Keratinocyte (primary cell): ENCODE measurements around the gene NEB. TPM values are rescaled to one million over a fixed set of nuclear protein-coding genes. Genes with fewer than 3 reads are reported as not detected.

Experiments
- DNase-seq: peaks from one replicate; pipeline ENCODE4 v3.0.0-alpha.2; 2011; ENCODE audit warnings: low read depth, missing footprints, low spot score
- FAIRE-seq: peaks from 2 replicates; lab custom pipeline; 2011; peaks lifted over from hg19 to GRCh38; lab: Jason Lieb, UNC
- H2AFZ ChIP-seq: 2 replicates; pipeline ENCODE4 v1.6.0; 2012; ENCODE audit warnings: low read length, control low read depth, inconsistent platforms; ENCODE audit not compliant: control insufficient read depth
- H3K27ac ChIP-seq: 2 replicates; pipeline ENCODE4 v1.5.1; 2011; ENCODE audit warnings: low read length; ENCODE audit not compliant: control insufficient read depth, insufficient read depth
- H3K27me3 ChIP-seq: 3 replicates; pipeline ENCODE4 v1.6.0; 2011; ENCODE audit warnings: low read length; ENCODE audit not compliant: control insufficient read depth, insufficient read depth; ENCODE audit errors: extremely low read depth
- H3K36me3 ChIP-seq, 2 experiments: 2 replicates in 1 of 2; 3 replicates in 1 of 2; pipeline ENCODE4 v1.5.1; 2011; ENCODE audit warnings: low read length in 2 of 2, mild to moderate bottlenecking in 1 of 2; ENCODE audit not compliant: control insufficient read depth in 2 of 2, insufficient read depth in 2 of 2; ENCODE audit errors: extremely low read depth in 1 of 2
- H3K4me1 ChIP-seq: 3 replicates; pipeline ENCODE4 v1.5.1; 2011; ENCODE audit warnings: low read length; ENCODE audit not compliant: control insufficient read depth, insufficient read depth; ENCODE audit errors: extremely low read depth
- H3K4me2 ChIP-seq: 3 replicates; pipeline ENCODE4 v1.6.0; 2011; ENCODE audit warnings: low read depth, low read length; ENCODE audit not compliant: control insufficient read depth, insufficient read depth; ENCODE audit errors: extremely low read depth
- H3K4me3 ChIP-seq, 3 experiments: fragments of 200-600 bp in 1 of 3; sonication (generic) in 1 of 3; 2 replicates in 2 of 3; 3 replicates in 1 of 3; pipeline ENCODE4 v1.5.1; 2011 to 2016; ENCODE audit warnings: low read length in 3 of 3, mild to moderate bottlenecking in 3 of 3, control low read depth in 2 of 3, inconsistent platforms in 1 of 3, low read depth in 1 of 3, mixed read lengths in 1 of 3, mixed run types in 1 of 3, moderate library complexity in 1 of 3; ENCODE audit not compliant: control insufficient read depth in 2 of 3, insufficient read depth in 2 of 3; ENCODE audit errors: extremely low read depth in 1 of 3
- H3K79me2 ChIP-seq: 2 replicates; pipeline ENCODE4 v1.6.0; 2012; ENCODE audit warnings: low read length; ENCODE audit not compliant: control insufficient read depth, insufficient read depth
- H3K9ac ChIP-seq: 3 replicates; pipeline ENCODE4 v1.6.0; 2011; ENCODE audit warnings: low read length; ENCODE audit not compliant: control insufficient read depth, insufficient read depth; ENCODE audit errors: extremely low read depth
- H3K9me1 ChIP-seq: 3 replicates; pipeline ENCODE4 v1.6.0; 2011; ENCODE audit warnings: low read length; ENCODE audit not compliant: control insufficient read depth, insufficient read depth; ENCODE audit errors: extremely low read depth
- H3K9me3 ChIP-seq: 2 replicates; pipeline ENCODE4 v1.5.1; 2012; ENCODE audit warnings: low read depth, low read length; ENCODE audit not compliant: control insufficient read depth
- H4K20me1 ChIP-seq: 3 replicates; pipeline ENCODE4 v1.6.0; 2011; ENCODE audit warnings: low read length; ENCODE audit not compliant: control insufficient read depth, insufficient read depth; ENCODE audit errors: extremely low read depth
- CTCF ChIP-seq, 3 experiments: IDR thresholded peaks in 1 of 3; conservative IDR thresholded peaks in 1 of 3; optimal IDR thresholded peaks in 1 of 3; 2 replicates in 2 of 3; 3 replicates in 1 of 3; pipeline versions ENCODE3 to v1.5.1; 2011; ENCODE audit warnings: low read length in 3 of 3, mild to moderate bottlenecking in 3 of 3, moderate library complexity in 2 of 3, control low read depth in 1 of 3, inconsistent platforms in 1 of 3; ENCODE audit not compliant: insufficient read depth in 2 of 3; ENCODE audit errors: extremely low read depth in 1 of 3
- EZH2 ChIP-seq: IDR thresholded peaks from one replicate; pipeline ENCODE4 v1.6.1; 2012; ENCODE audit warnings: inconsistent platforms, mild to moderate bottlenecking, low read length, moderate library complexity
- dilution Hi-C: fragments of 300-500 bp; cut with MboI; formaldehyde crosslinking; loops from one replicate; pipeline ENCODE4 v1.7.0; 2020; ENCODE audit warnings: low sequenced_read_pairs; ENCODE audit not compliant: extremely low pct_ligation_motif_present
- polyA plus RNA-seq, 5 experiments: library from polyadenylated mRNA; depleted of rRNA in 3 of 5; stranded (reverse) in 3 of 5; stranded (forward) in 1 of 5; unstranded in 1 of 5; fragments of >200 nt; gene quantifications; 1 replicate in 1 of 5; 2 replicates in 3 of 5; 3 replicates in 1 of 5; pipeline versions ENCODE4 v1.2.1 to v1.2.3, GENCODE V29; 2011 to 2012; ENCODE audit warnings: missing spikeins in 2 of 5, low read depth in 1 of 5, low replicate concordance in 1 of 5

NEB gene
- polyA plus RNA-seq, 1 donor (not counting 4 experiments of a cell fraction or from before 2014, with no cell fraction given) = 0.67 TPM

DNA sequence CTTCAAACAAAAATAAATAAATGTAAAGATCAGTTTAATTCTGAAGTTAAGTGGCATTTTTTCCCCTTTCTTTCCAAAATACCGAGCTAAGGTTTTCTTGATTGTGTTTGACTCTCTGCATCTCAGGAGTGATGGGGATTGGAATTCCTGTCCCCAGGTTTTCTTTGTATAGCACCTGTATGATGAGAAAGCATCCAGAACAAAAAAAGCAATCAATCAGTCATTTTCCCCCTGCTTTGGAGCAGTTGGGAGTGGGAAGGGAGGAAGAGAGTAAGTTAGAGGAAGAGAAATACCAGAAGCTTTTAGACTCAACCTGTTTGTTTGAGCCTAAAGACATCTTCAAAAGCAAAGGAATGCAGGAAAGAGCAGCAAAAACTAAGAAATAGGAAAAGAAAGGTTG, 236.1 kb downstream of the NEB start:
- H4K20me1 ChIP-seq = no peaks in the 10 kb centered on the region
- no peaks in the 10 kb centered on the region for H3K9me1 ChIP-seq
- no peak overlapping the region for H2AFZ ChIP-seq
- H3K4me1 ChIP-seq = no peaks in the 10 kb centered on the region
- peaks cover 0 to 3% of the 10 kb centered on the region in 2 experiments for H3K36me3 ChIP-seq
- no peaks in the 10 kb centered on the region for H3K79me2 ChIP-seq
- no peak overlapping the region for H3K4me3 ChIP-seq
- H3K27ac ChIP-seq = no peak overlapping the region
- DNase-seq (no peak), FAIRE-seq (no peak)
- H3K9me3 ChIP-seq = no peaks in the 10 kb centered on the region
- TF ChIP-seq EZH2 (no peak), CTCF (optimal IDR thresholded peaks at IDR 0.05 in 1 of 3, IDR thresholded peaks at IDR 0.05 in 1 of 3, conservative IDR thresholded peaks at IDR 0.05 in 1 of 3; ENCODE audit: extremely low read depth in 1 of 3, insufficient read depth in 2 of 3, low read length in 3 of 3) (no peak)
- H3K9ac ChIP-seq = no peak overlapping the region
- H3K4me2 ChIP-seq = no peak overlapping the region
- dilution Hi-C loops = no loop called here
- H3K27me3 ChIP-seq = no peaks in the 10 kb centered on the region

- H3K4me3 ChIP-seq = no peak overlapping the region
- no peaks in the 10 kb centered on the region for H3K27me3 ChIP-seq
- H3K79me2 ChIP-seq = no peaks in the 10 kb centered on the region
- H3K36me3 ChIP-seq = peaks cover 0 to 6% of the 10 kb centered on the region in 2 experiments
- H3K4me2 ChIP-seq = no peak overlapping the region
- H4K20me1 ChIP-seq = no peaks in the 10 kb centered on the region
- DNase-seq = no peak
- H3K9me1 ChIP-seq = no peaks in the 10 kb centered on the region
- no peak for FAIRE-seq
- H3K9ac ChIP-seq = no peak overlapping the region
- no peaks in the 10 kb centered on the region for H3K9me3 ChIP-seq
- no peaks in the 10 kb centered on the region for H3K4me1 ChIP-seq
- TF ChIP-seq EZH2 (no peak), CTCF (optimal IDR thresholded peaks at IDR 0.05 in 1 of 3, IDR thresholded peaks at IDR 0.05 in 1 of 3, conservative IDR thresholded peaks at IDR 0.05 in 1 of 3; ENCODE audit: extremely low read depth in 1 of 3, insufficient read depth in 2 of 3, low read length in 3 of 3) (no peak)
- dilution Hi-C loops = no loop called here
- H3K27ac ChIP-seq = no peak overlapping the region
- H2AFZ ChIP-seq = no peak overlapping the region
Observed at GRCh38 chr2:151491496-151491895, 242.8 kb downstream of the NEB start.
